GM19035 (cell line): ENCODE measurements around the gene CRABP2.
A peak's percentile ranks its signal among the peaks of the same experiment; 100 is the strongest.

ENCODE experiments used
- ATAC-seq: cut with Tn5 transposase; IDR thresholded peaks from one replicate; pipeline ENCODE4 v1.9.1; 2021; ENCODE audit not compliant: unreplicated experiment

The CRABP2 gene

GRCh38 chr1:156705321-156705917 lies at the start of gene CRABP2:
Gene CRABP2 (minus strand): TSS chr1:156705583. CDS start chr1:156705446, 137 bp downstream.
- no peak for ATAC-seq

DNA sequence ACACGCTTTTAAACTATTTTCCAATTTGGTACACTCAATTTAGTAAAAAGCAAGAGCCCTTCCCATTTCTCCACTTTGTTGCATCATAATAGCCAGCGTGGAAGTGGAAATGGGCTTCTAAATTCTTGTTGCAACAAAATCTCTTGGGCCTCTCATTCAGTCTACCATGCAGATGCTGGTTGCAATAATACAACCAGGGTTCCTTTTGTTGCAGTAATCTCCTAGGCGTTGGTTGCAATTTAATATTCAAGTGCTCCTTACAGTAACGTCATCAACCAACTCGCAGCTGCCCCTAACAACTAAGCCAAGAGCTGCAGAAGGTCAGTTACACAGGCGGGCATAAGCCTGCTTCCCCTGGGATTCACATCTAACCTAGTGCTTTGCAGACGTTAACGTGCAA lies 48.8 kb upstream of the CRABP2 start:
- no peak for ATAC-seq

GRCh38 chr1:156752843-156753482 lies 47.6 kb upstream of the CRABP2 start:
- no peak for ATAC-seq

DNA sequence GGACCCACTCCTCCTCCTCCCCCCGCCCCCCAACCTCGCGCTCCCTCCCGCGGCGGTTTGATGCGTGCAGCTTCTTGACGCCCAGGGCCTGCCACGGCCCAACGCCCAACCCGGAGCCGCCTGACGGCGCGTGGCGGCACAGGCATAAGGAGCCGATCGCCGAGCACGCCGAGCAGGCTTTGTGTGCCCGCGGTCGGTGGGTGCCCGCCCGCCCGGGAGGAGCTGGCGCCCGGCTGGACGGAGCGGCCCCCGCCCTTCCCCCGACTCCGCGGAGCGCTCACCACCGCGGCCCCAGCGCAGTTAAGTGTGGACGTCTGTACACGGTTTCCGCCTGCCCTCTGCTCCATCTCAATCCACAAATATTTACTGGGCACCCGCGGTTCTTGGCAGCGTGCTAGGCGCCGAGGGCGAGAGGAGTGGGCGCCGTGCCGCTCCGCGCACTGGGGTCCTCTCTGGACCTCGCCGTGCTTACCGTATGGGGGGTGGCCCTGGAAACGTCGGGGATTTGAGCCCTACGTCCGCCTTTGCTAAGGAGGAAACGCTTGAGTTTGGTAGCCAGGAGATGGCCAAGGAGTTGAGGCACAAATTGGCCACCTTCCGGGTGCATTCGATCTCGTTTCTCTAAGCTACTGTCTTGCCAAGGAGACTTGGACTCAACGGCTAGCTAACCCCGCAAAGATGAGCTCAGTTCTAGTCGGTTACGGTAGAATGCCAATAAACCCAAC lies 46.5 kb upstream of the CRABP2 start:
- peak; percentile 70 for ATAC-seq

DNA sequence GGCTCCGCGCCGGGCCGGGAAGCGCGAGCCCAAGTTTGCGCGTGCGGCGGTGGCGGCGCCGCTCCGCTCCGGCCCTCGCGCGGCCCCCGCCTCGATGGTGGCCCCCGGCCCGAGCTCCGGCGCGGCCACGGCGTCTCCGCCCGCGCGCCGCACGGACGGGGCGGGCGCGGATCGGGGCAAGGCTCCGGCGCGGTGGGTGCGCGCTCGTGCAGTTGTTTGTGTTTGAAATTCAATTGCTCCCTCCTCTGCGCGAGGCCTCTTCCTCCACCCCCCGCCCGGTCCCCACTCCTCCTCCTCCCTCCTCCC lies 46.0 kb upstream of the CRABP2 start, which contains the start of gene HDGF:
Gene HDGF (minus strand): TSS at position 225 of the 306 bp plus-strand sequence. CDS start 246 bp downstream, outside the sequence.
- ATAC-seq: no peak

DNA sequence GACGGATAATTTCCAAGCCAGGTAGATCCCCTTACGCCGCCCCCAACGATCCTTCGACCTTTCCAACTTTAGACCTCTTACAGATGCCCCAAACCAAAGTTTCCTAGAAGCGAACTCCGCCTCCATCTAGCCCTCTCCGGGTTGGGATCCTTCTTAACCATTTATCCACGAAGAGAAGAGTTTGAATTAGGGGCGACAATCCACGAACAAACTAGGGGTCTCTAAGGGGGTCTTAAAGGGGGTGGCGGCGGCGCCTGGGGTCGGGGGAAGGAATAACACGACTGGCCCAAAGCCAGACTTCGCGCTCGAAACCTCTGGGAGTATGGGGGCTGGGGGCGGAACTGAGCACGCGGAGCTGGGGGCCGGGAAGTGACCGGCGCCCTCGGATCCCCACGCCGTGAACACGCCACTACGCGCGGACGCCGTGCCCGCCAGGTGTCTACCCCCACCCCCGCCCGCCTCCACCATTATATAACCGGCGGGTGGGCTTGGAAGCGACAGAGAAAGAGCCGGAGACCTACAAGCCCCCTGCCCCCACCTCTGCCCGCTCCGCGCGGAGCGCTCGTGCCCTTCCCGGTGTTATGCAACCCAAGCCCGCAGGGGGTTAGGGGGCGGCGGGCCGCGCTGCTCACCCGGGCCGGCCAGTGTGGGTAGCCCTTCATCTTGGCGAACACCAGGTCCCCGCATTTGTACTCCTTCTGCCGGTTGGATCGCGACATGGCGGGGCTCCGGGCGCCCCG lies 45.5 kb upstream of the CRABP2 start:
- ATAC-seq: peak; percentile 12

DNA sequence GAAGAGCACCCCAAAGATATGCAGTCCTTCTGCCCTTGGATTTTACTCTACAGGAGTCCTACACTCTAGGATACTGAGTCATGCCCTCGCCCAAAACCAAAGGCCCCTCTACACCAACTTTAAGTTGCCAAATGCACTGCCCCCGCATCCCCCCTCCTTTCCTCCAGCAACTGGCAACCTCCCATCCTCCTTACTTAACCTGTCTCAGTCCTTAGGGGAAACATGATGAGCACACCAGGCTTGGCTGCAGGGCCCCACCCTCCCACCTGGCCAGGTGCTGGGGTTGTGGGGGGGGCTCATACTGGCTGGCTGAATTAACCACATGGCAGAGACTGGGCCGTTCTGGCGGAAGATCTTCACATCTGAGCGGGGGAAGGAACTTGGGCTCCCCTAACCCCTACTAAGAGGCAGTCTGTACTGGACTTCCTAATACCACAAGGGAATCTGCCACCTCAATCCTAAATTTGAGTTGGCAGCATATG lies 44.8 kb upstream of the CRABP2 start:
- no peak for ATAC-seq

GRCh38 chr1:156749419-156750118 lies 44.2 kb upstream of the CRABP2 start:
- ATAC-seq: no peak

GRCh38 chr1:156748670-156749418 lies 43.5 kb upstream of the CRABP2 start:
- ATAC-seq: no peak

DNA sequence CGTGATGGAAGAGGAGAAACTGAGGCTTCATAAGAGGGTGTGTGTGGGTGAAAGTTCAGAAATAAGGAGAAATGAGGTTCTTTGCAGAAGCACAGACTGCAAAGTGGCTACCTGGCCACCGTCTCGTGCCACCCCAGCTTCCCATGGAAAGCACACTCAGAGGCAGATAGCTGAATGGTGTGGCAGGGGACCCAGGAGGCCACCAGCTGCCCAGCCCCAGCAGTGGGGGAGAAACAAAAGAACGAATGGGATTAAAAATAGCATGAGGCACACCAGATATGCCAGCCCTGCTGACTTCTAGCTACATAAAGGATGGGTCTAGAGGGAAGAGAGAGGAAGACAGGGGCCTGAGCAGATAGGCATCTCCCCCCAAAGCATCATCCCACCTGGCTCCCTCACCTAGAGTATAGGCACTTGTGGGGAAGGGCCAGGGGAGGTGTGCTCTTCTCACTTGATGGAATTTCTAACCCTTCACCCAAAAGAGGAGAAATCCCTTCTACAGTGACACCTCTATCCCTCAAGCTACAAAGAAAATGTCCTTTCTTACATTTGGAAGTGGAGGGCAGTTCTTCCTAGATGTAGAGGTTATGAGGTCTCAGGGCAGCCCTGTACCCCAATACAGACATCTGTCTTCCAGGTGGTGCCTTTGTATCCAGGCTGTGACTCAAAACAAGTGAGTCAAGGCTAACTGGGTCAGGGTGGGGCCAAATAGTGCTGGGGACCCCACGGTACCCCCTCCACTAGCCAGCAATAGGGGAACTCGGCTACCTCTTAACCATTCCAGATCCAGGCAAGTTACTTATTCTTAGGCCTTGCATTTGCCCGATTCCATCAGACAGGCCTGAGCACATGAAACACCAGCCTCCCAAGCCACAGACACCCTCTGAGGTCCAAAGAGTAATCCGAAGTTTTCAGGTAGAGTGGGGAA lies 42.6 kb upstream of the CRABP2 start:
- ATAC-seq: no peak

- no peak for ATAC-seq
These were observed 41.6 kb upstream of the CRABP2 start for GRCh38 chr1:156746728-156747631.

DNA sequence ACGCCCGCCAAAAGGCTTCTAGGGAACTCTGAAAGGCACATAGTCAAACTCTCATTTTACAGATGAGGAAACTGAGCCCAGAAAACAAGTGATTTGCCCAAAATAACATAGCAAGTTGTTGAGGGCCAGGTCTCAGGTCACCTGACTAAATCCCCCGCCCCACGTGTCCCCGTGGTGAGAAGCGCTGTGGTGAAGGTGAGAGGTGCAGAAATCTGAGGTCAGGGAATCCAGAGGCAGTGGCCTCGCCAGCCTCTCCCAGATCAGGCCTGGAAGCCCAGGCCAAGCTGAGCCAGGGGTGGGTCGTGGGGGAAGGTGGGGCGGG lies 41.0 kb upstream of the CRABP2 start:
- ATAC-seq: no peak

DNA sequence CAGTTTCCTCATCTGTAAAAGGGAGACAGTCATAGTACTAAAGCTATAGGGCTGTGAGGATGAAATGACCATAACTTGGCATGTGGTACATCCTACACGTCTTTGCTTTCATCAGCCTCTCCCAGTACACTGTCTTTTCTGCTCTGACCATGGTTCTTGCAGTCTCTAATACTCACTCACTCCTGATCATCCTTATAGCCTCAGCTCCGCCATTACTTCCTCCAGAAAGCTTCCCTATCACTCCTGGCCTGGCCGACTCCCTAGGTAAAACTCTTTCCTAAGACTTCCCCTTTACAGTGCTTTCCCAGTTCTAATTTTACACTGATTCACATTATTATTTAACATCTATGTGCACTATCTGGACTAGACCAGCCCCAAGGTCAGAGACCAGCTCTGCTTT lies 40.5 kb upstream of the CRABP2 start:
- ATAC-seq: no peak

DNA sequence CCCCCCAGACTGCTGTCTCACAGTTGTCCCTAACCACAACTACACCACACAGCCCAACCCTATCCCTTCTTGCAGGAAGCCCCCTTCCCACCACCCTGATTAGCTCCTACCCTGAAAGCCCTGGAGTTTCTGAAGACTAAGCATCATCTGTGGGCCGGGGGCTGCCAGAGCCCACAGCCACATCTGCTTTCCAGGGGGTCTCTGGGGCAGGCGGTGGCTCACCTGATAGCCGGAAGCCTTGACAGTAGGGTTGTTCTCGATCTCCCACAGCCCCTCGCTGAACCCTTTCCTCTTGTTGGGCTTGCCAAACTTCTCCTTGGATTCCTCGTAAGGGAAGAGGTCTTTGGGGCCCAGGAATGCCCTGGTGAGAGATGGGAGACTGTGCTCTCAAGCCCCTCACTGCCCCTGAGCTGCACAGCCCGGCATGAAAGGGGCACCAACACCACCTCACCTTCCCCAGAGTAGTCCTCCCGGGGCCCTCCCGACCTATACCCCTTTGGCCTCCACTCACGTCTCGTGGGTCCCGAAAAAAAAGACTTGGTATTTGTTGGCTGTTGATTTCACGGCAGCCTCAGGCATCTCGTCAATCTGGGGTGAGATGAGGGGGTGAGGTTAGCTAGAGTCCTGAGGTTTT lies 39.5 kb upstream of the CRABP2 start:
- ATAC-seq: no peak

DNA sequence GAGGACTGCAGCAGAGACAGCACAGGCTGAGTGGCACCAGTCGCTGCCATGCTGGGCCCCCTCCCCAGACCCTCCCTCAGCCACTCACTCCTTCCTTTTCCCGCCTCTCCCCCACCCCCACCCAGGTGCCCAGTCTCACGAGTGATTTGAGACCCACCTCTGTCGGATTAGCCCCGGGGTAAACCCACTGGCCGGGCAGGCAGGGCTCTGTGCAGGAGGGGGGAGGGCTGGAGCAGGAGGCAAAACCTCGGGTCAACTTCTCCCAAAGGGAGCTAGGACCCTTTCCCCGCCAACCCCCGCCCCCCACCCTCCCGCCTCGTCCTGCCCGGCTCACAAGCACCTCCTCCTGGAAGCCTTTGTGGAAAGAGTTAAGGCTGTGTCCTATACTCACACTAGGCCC lies 39.0 kb upstream of the CRABP2 start:
- ATAC-seq: no peak

DNA sequence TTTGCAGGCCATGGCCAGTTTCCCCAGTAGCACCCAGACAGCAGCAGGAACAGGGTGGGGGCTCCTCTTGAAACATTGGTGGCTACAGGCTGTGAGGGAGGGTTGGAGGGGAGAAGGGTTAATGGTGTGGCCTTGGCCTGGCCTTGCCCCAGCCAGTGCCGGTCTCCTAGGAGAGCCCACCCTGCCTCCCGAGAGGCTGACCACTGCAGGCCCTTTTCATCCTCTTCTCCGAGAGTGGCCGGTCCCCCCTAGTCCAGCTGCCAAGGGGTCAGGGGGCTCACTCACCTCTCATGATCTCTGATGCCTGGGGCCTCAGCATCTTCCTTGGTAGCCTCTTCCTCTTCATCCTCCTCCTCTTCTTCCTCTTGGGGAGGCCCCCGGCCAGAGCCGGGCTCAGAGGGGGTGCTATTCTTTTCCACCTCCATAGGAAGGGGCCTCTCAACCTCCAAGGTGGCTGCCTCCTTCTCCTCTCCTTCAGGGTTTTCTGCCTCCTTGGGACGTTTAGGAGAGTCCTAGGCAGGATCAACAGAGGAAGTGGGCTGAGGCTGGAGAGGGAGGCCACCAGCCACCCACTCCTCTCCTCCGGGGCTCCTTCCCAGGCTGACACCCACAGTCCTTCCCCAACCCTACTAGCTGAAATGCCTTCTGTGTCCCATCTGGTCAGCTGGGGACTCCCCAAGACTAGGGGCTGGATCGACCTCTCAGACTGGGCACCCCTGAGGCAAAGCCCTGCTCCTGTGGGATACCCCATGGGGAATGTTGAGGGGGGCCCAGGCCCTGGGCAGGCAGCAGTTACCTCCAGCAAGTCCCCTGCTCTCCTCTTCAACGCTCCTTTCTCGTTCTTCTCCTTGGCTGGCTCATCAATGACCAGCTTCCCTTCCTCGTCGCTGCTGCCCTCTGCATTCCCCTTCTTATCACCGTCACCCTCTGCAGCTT lies 38.3 kb upstream of the CRABP2 start:
- ATAC-seq: no peak

DNA sequence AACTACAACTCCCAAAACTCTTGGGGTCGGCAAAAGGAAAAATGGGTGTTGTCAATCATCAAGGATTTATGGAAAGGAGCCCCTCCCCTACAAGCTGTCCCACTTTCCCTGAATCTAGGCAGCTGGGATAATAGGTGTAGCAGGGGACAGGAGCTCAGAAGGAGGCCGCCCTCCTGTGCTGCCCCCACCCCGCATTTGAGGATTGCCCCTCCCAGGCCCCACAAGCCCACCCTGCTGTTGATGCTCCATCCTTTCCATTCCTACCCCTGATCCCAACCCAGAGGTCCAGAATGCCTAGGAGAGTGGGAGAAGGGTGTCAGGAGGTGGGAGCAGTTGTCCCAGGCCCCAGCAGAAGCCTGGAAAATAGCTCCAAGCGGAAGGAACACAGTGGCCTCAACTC lies 37.4 kb upstream of the CRABP2 start:
- no peak for ATAC-seq
